IMR-90 (cell line): Measurements from ENCODE around the gene ZNF776. TPM values are rescaled to one million over a fixed set of nuclear protein-coding genes. Genes with fewer than 3 reads are reported as not detected.

Experiments
- ATAC-seq: fragments of 200-7000 bp; cut with Tn5 transposase; 2 replicates; pipeline ENCODE4 v1.9.1; 2020; ENCODE audit warnings: low read depth, mild to moderate bottlenecking, moderate library complexity
- BruUV-seq: library from RNA; stranded (reverse); fragments of 400-500 nt; replicated peaks from 2 replicates; lab custom pipeline; 2021; lab: Mats Ljungman, UMichigan
- CTCF ChIA-PET: fragments of 300-600 bp; formaldehyde crosslinking; extraction: SDS; loops from one replicate; lab custom pipeline; 2021; ENCODE audit warnings: antibody characterized with exemption; lab: Yijun Ruan, JAX
- POLR2A ChIA-PET: fragments of 300-600 bp; sonication (Branson Sonifier 250); formaldehyde crosslinking; loops from one replicate; lab custom pipeline; 2022; ENCODE audit warnings: antibody characterized with exemption; ENCODE audit not compliant: unreplicated experiment; lab: Charles Lee
- DNase-seq: peaks from one replicate; pipeline ENCODE4 v3.0.0; 2013
- H2AFZ ChIP-seq: replicated peaks from 2 replicates; pipeline ENCODE3; 2013; ENCODE audit warnings: low read length, mild to moderate bottlenecking; ENCODE audit not compliant: poor library complexity
- H2AK5ac ChIP-seq: 2 replicates; pipeline ENCODE4 v1.6.1; 2013; ENCODE audit warnings: low read depth, low read length, inconsistent platforms
- H2AK9ac ChIP-seq: replicated peaks from 2 replicates; pipeline ENCODE3; 2013; ENCODE audit warnings: mild to moderate bottlenecking, low read depth, low read length, moderate library complexity; ENCODE audit not compliant: poor library complexity
- H2BK120ac ChIP-seq: 2 replicates; pipeline ENCODE4 v1.6.1; 2013; ENCODE audit warnings: low read depth, low read length, inconsistent platforms
- H2BK15ac ChIP-seq: 3 replicates; pipeline ENCODE4 v1.6.1; 2013; ENCODE audit warnings: low read depth, low read length, inconsistent platforms
- H2BK20ac ChIP-seq: 2 replicates; pipeline ENCODE4 v1.6.1; 2013; ENCODE audit warnings: low read depth, mild to moderate bottlenecking, inconsistent platforms, low read length, moderate library complexity
- H2BK5ac ChIP-seq: 2 replicates; pipeline ENCODE4 v1.6.1; 2013; ENCODE audit warnings: mild to moderate bottlenecking, low read depth, low read length, inconsistent platforms; ENCODE audit not compliant: poor library complexity, severe bottlenecking
- H3K14ac ChIP-seq: replicated peaks from 2 replicates; pipeline ENCODE4 v1.6.1; 2013; ENCODE audit warnings: low read depth, low read length, inconsistent platforms
- H3K18ac ChIP-seq: 2 replicates; pipeline ENCODE4 v1.6.1; 2013; ENCODE audit warnings: low read depth, low read length, control low read depth
- H3K23ac ChIP-seq: 2 replicates; pipeline ENCODE4 v1.6.1; 2013; ENCODE audit warnings: low read depth, low read length, inconsistent platforms
- H3K27ac ChIP-seq: 2 replicates; pipeline ENCODE4 v1.5.1; 2013; ENCODE audit warnings: mild to moderate bottlenecking, control low read depth, low read length; ENCODE audit not compliant: insufficient read depth
- H3K27me3 ChIP-seq: 2 replicates; pipeline ENCODE4 v1.6.1; 2013; ENCODE audit warnings: low read length; ENCODE audit not compliant: control insufficient read depth, insufficient read depth
- H3K36me3 ChIP-seq: 2 replicates; pipeline ENCODE4 v1.6.1; 2013; ENCODE audit warnings: low read length, mixed read lengths; ENCODE audit not compliant: control insufficient read depth, insufficient read depth
- H3K4ac ChIP-seq: 2 replicates; pipeline ENCODE4 v1.6.1; 2013; ENCODE audit warnings: low read depth, low read length, inconsistent platforms
- H3K4me1 ChIP-seq: 2 replicates; pipeline ENCODE4 v1.6.1; 2013; ENCODE audit warnings: low read length, mixed read lengths; ENCODE audit not compliant: control insufficient read depth, insufficient read depth
- H3K4me2 ChIP-seq: 2 replicates; pipeline ENCODE4 v1.6.1; 2013; ENCODE audit warnings: low read depth, mild to moderate bottlenecking, control low read depth, low read length, moderate library complexity
- H3K4me3 ChIP-seq: 2 replicates; pipeline ENCODE4 v1.5.1; 2013; ENCODE audit warnings: low read depth, mild to moderate bottlenecking, control low read depth, low read length, moderate library complexity; ENCODE audit not compliant: insufficient read depth
- H3K56ac ChIP-seq: 2 replicates; pipeline ENCODE4 v1.6.1; 2013; ENCODE audit warnings: low read length, inconsistent platforms; ENCODE audit not compliant: insufficient read depth; ENCODE audit errors: extremely low read depth
- H3K79me1 ChIP-seq, 2 experiments: 2 replicates each; pipeline ENCODE4 v1.6.1; 2013; ENCODE audit warnings: low read length in 2 of 2, inconsistent platforms in 1 of 2, low read depth in 1 of 2
- H3K9ac ChIP-seq: 2 replicates; pipeline ENCODE4 v1.6.1; 2013; ENCODE audit warnings: low read depth, low read length, control low read depth
- H3K9me1 ChIP-seq: 2 replicates; pipeline ENCODE4 v1.6.1; 2013; ENCODE audit warnings: low read length, inconsistent platforms; ENCODE audit not compliant: insufficient read depth
- H3K9me3 ChIP-seq: 2 replicates; pipeline ENCODE4 v1.6.1; 2013; ENCODE audit warnings: low read length; ENCODE audit not compliant: control insufficient read depth, insufficient read depth
- H4K20me1 ChIP-seq: 2 replicates; pipeline ENCODE4 v1.6.1; 2013; ENCODE audit warnings: low read length, inconsistent platforms; ENCODE audit not compliant: insufficient read depth
- H4K5ac ChIP-seq: 2 replicates; pipeline ENCODE4 v1.6.1; 2013; ENCODE audit warnings: mild to moderate bottlenecking, low read depth, low read length, control low read depth
- H4K8ac ChIP-seq, 2 experiments: 2 replicates each; pipeline ENCODE4 v1.6.1; 2013; ENCODE audit warnings: low read depth in 2 of 2, low read length in 2 of 2, control low read depth in 1 of 2, inconsistent platforms in 1 of 2
- H4K91ac ChIP-seq: 2 replicates; pipeline ENCODE4 v1.6.1; 2013; ENCODE audit warnings: low read depth, low read length, inconsistent platforms; ENCODE audit not compliant: insufficient read depth
- BHLHE40 ChIP-seq: fragments of 150-350 bp; IDR thresholded peaks from 2 replicates; pipeline ENCODE4 v1.6.1; 2016; ENCODE audit warnings: mild to moderate bottlenecking, low read depth, low read length
- CEBPB ChIP-seq: IDR thresholded peaks from 2 replicates; pipeline ENCODE4 v1.6.1; 2012; ENCODE audit warnings: low read depth, low read length, improper control_type of control experiment
- CHD1 ChIP-seq: IDR thresholded peaks from 2 replicates; pipeline ENCODE4 v1.6.1; 2012; ENCODE audit warnings: low read depth, low read length, improper control_type of control experiment
- FOS ChIP-seq: fragments of 150-350 bp; IDR thresholded peaks from 2 replicates; pipeline ENCODE4 v1.6.1; 2016; ENCODE audit warnings: low read depth, low read length
- MAFK ChIP-seq: IDR thresholded peaks from 2 replicates; pipeline ENCODE4 v1.6.1; 2012; ENCODE audit warnings: low read depth, low read length, improper control_type of control experiment
- MAZ ChIP-seq: IDR thresholded peaks from 2 replicates; pipeline ENCODE4 v1.6.1; 2012; ENCODE audit warnings: low read depth, mild to moderate bottlenecking, low read length, improper control_type of control experiment, moderate library complexity, borderline replicate concordance
- MXI1 ChIP-seq: IDR thresholded peaks from 2 replicates; pipeline ENCODE4 v1.6.1; 2012; ENCODE audit warnings: low read depth, mild to moderate bottlenecking, low read length, moderate library complexity, borderline replicate concordance
- NFE2L2 ChIP-seq: fragments of 150-350 bp; IDR thresholded peaks from 2 replicates; pipeline ENCODE4 v1.6.1; 2016; ENCODE audit warnings: low read depth, mild to moderate bottlenecking, low read length
- POLR2A ChIP-seq: IDR thresholded peaks from 2 replicates; pipeline ENCODE4 v1.6.1; 2012; ENCODE audit warnings: mild to moderate bottlenecking, low read depth, low read length
- RAD21 ChIP-seq: IDR thresholded peaks from 2 replicates; pipeline ENCODE4 v1.6.1; 2012; ENCODE audit warnings: low read length, improper control_type of control experiment
- RCOR1 ChIP-seq: IDR thresholded peaks from 2 replicates; pipeline ENCODE4 v1.6.1; 2012; ENCODE audit warnings: mild to moderate bottlenecking, low read length, improper control_type of control experiment; ENCODE audit not compliant: insufficient replicate concordance
- RFX5 ChIP-seq: IDR thresholded peaks from 2 replicates; pipeline ENCODE4 v1.8.0; 2012; ENCODE audit warnings: low read depth, mild to moderate bottlenecking, low read length, moderate library complexity
- SMC3 ChIP-seq: fragments of 150-350 bp; IDR thresholded peaks from 2 replicates; pipeline ENCODE4 v1.6.1; 2016; ENCODE audit warnings: low read depth, mild to moderate bottlenecking, antibody characterized with exemption, low read length, moderate library complexity
- WGBS, 2 experiments: methylation state at CpG; one replicate each; pipeline versions ENCODE4 v1.1.5 to v1.1.7; 2013; ENCODE audit warnings: missing lambda C conversion rate in 2 of 2; ENCODE audit not compliant: insufficient read length in 1 of 2; ENCODE audit errors: extremely low coverage in 2 of 2; 5-methylcytosine and 5-hydroxymethylcytosine counted together
- dilution Hi-C: fragments of 300-500 bp; cut with HindIII; formaldehyde crosslinking; loops from one replicate; pipeline ENCODE4 v1.14.3; 2018; ENCODE audit warnings: low sequenced_read_pairs; ENCODE audit not compliant: unreplicated experiment
- in situ Hi-C: fragments of 300-500 bp; cut with MboI; formaldehyde crosslinking; loops from 3 replicates; pipeline ENCODE4 v1.14.3; 2019; ENCODE audit warnings: low sequenced_read_pairs, inconsistent platforms, mixed read lengths
- intact Hi-C: fragments of 100-400 bp; cut with micrococcal nuclease; formaldehyde crosslinking; loops from 2 replicates; pipeline ENCODE4 v1.10.0; 2022
- polyA plus RNA-seq, 3 experiments: library from polyadenylated mRNA; depleted of rRNA; stranded (reverse); fragments of >200 nt; gene quantifications; 2 replicates each; pipeline ENCODE4 v1.2.3, GENCODE V29; 2012; ENCODE audit warnings: low replicate concordance in 1 of 3
- total RNA-seq: library from RNA; depleted of rRNA; stranded (reverse); fragments of >200 nt; gene quantifications from 2 replicates; pipeline ENCODE4 v1.2.3, GENCODE V29; 2012
- TF ChIP-seq, protein P1 (sequence below): fragments of 150-350 bp; IDR thresholded peaks from 2 replicates; pipeline ENCODE4 v1.6.1; 2016; ENCODE audit warnings: low read depth, mild to moderate bottlenecking, low read length, moderate library complexity, borderline replicate concordance
- TF ChIP-seq, protein P2 (sequence below): fragments of 150-350 bp; IDR thresholded peaks from 2 replicates; pipeline ENCODE4 v1.6.1; 2017; ENCODE audit warnings: mild to moderate bottlenecking, antibody characterized with exemption, low read length, low read depth
- TF ChIP-seq, protein P3 (sequence below): conservative IDR thresholded peaks from 2 replicates; pipeline ENCODE4 v1.5.1; 2012; ENCODE audit warnings: mild to moderate bottlenecking, low read depth, low read length, improper control_type of control experiment

ZNF776 gene
- total and polyA plus RNA-seq, 2 of the 4 experiments (the other 2 are of a cell fraction): 4.3 to 14.3 TPM

DNA sequence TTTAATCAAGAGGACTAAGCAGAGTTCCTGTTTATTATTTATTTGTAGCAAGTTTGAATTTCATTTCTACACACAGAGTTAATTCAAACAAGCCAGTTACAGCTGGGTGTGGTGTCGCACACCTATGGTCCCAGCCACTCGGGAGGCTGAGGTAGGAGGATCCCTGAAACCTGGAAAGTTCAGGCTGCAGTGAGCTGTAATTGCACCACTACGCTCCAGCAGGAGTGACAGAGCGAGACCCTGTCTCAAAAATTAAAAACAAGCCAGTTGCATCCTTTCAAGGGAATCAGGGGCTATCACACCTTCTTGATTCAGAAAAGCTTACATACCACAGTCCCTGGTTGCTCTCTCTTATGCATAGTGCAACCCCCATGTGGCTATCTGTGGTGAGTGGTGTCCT, 42.7 kb downstream of the ZNF776 start:
- ChIA-PET POLR2A (no interaction called here), CTCF (no interaction called here)
- Histone ChIP-seq H3K9me3 (peaks cover 19% of the 10 kb centered on the region), H2BK15ac (no peak overlapping the region), H3K9ac (no peak overlapping the region), H3K4me1 (no peaks in the 10 kb centered on the region), H3K56ac (no peak overlapping the region), H3K4me3 (no peak overlapping the region), H3K18ac (no peak overlapping the region), H2BK120ac (no peak overlapping the region), H2AFZ (no peak overlapping the region), H3K23ac (no peak overlapping the region), H3K36me3 (peaks cover 27% of the 10 kb centered on the region), H2AK9ac (no peak overlapping the region), H2AK5ac (no peak overlapping the region), H4K5ac (no peak overlapping the region), H3K79me1 (peaks cover 30 to 55% of the 10 kb centered on the region in 2 experiments), H2BK20ac (no peak overlapping the region), H3K27me3 (no peaks in the 10 kb centered on the region), H4K20me1 (no peaks in the 10 kb centered on the region; the same call in 1 of the 2 replicates), H4K8ac (no peak overlapping the region), H3K14ac (no peak overlapping the region), H3K4me2 (no peak overlapping the region), H2BK5ac (no peak overlapping the region), H3K9me1 (no peaks in the 10 kb centered on the region), H4K91ac (no peak overlapping the region), H3K27ac (no peak overlapping the region), H3K4ac (no peak overlapping the region)
- 100% methylated on average over 2 of the region's 4 CpGs; no CpG with 5 or more reads in 1 of the 2 experiments for WGBS, 2 experiments
- in situ Hi-C loops (no loop called here), intact Hi-C loops (no loop called here), dilution Hi-C loops (no loop called here)
- DNase-seq: no peak
- BruUV-seq: no TSS peak
- ATAC-seq: no peak
- no peak for TF ChIP-seq NFE2L2
- TF ChIP-seq, protein P1, sequence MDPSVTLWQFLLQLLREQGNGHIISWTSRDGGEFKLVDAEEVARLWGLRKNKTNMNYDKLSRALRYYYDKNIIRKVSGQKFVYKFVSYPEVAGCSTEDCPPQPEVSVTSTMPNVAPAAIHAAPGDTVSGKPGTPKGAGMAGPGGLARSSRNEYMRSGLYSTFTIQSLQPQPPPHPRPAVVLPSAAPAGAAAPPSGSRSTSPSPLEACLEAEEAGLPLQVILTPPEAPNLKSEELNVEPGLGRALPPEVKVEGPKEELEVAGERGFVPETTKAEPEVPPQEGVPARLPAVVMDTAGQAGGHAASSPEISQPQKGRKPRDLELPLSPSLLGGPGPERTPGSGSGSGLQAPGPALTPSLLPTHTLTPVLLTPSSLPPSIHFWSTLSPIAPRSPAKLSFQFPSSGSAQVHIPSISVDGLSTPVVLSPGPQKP: no peak
- TF ChIP-seq RAD21: no peak
- no peak for TF ChIP-seq POLR2A
- TF ChIP-seq MAFK: no peak
- TF ChIP-seq MXI1: no peak
- TF ChIP-seq RFX5: no peak
- no peak for TF ChIP-seq SMC3
- TF ChIP-seq BHLHE40: no peak
- TF ChIP-seq RCOR1: no peak
- no peak for TF ChIP-seq MAZ
- no peak for TF ChIP-seq CEBPB
- TF ChIP-seq, protein P2, sequence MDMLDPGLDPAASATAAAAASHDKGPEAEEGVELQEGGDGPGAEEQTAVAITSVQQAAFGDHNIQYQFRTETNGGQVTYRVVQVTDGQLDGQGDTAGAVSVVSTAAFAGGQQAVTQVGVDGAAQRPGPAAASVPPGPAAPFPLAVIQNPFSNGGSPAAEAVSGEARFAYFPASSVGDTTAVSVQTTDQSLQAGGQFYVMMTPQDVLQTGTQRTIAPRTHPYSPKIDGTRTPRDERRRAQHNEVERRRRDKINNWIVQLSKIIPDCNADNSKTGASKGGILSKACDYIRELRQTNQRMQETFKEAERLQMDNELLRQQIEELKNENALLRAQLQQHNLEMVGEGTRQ: no peak
- TF ChIP-seq FOS: no peak
- TF ChIP-seq, protein P3, sequence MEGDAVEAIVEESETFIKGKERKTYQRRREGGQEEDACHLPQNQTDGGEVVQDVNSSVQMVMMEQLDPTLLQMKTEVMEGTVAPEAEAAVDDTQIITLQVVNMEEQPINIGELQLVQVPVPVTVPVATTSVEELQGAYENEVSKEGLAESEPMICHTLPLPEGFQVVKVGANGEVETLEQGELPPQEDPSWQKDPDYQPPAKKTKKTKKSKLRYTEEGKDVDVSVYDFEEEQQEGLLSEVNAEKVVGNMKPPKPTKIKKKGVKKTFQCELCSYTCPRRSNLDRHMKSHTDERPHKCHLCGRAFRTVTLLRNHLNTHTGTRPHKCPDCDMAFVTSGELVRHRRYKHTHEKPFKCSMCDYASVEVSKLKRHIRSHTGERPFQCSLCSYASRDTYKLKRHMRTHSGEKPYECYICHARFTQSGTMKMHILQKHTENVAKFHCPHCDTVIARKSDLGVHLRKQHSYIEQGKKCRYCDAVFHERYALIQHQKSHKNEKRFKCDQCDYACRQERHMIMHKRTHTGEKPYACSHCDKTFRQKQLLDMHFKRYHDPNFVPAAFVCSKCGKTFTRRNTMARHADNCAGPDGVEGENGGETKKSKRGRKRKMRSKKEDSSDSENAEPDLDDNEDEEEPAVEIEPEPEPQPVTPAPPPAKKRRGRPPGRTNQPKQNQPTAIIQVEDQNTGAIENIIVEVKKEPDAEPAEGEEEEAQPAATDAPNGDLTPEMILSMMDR: no peak
- TF ChIP-seq CHD1: no peak
